Thyroid gland (tissue), 4 donors: ENCODE data around the gene SMDT1. TPM values are rescaled to one million over a fixed set of nuclear protein-coding genes. Genes with fewer than 3 reads are reported as not detected.

Source experiments
- DNase-seq, 2 donors: peaks; one replicate each; pipeline ENCODE4 v3.0.0-alpha.2; 2019
- H3K27ac ChIP-seq, 3 donors: fragments of 200-600 bp; sonication (generic); 1 replicate in 2 of 3; 2 replicates in 1 of 3; pipeline ENCODE4 v1.5.1; 2016 to 2019; ENCODE audit warnings: mild to moderate bottlenecking in 1 of 3, moderate library complexity in 1 of 3
- H3K27me3 ChIP-seq: fragments of 200-600 bp; sonication (generic); one replicate; pipeline ENCODE4 v1.5.1; 2019
- H3K36me3 ChIP-seq, 2 donors: fragments of 200-600 bp; sonication (generic); one replicate each; pipeline ENCODE4 v1.5.1; 2016 to 2019
- H3K4me1 ChIP-seq, 2 donors: fragments of 200-600 bp; sonication (generic); one replicate each; pipeline ENCODE4 v1.5.1; 2017 to 2019
- H3K4me3 ChIP-seq, 3 donors: fragments of 200-600 bp; sonication (generic); replicated peaks in 1 of 3; 1 replicate in 2 of 3; 2 replicates in 1 of 3; pipeline ENCODE4 v1.5.1; 2016; ENCODE audit warnings: mild to moderate bottlenecking in 1 of 3
- H3K9me3 ChIP-seq: fragments of 200-600 bp; sonication (generic); one replicate; pipeline ENCODE4 v1.5.1; 2017
- POLR2A ChIP-seq, 2 donors: fragments of 450-650 bp; IDR thresholded peaks; one replicate each; pipeline ENCODE4 v1.6.1; 2017; ENCODE audit warnings: antibody characterized with exemption in 2 of 2, mild to moderate bottlenecking in 2 of 2, moderate library complexity in 1 of 2
- WGBS, 2 donors: methylation state at CpG; one replicate each; pipeline ENCODE4 v1.1.5; 2017; 5-methylcytosine and 5-hydroxymethylcytosine counted together
- intact Hi-C: fragments of 100-400 bp; cut with DNase I; formaldehyde crosslinking; loops from one replicate; pipeline ENCODE4 v1.15.1; 2023
- total RNA-seq, 4 donors: library from RNA; depleted of rRNA; stranded (reverse); fragments of >200 nt; gene quantifications; one replicate each; pipeline ENCODE4 v1.2.3, GENCODE V29; 2016
- TF ChIP-seq, protein P1 (sequence below), 6 experiments: fragments of 200-600 bp in 3 of 6; fragments of 450-650 bp in 3 of 6; sonication (generic) in 3 of 6; IDR thresholded peaks; one replicate each; pipeline ENCODE4 v1.5.1; 2016 to 2019; ENCODE audit warnings: antibody characterized with exemption in 6 of 6, mild to moderate bottlenecking in 2 of 6, inconsistent platforms in 1 of 6, moderate library complexity in 1 of 6

SMDT1 gene, protein sequence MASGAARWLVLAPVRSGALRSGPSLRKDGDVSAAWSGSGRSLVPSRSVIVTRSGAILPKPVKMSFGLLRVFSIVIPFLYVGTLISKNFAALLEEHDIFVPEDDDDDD
- total RNA-seq = 10 to 100 TPM; 18.7 to 30.2 (median 22.0) TPM

DNA sequence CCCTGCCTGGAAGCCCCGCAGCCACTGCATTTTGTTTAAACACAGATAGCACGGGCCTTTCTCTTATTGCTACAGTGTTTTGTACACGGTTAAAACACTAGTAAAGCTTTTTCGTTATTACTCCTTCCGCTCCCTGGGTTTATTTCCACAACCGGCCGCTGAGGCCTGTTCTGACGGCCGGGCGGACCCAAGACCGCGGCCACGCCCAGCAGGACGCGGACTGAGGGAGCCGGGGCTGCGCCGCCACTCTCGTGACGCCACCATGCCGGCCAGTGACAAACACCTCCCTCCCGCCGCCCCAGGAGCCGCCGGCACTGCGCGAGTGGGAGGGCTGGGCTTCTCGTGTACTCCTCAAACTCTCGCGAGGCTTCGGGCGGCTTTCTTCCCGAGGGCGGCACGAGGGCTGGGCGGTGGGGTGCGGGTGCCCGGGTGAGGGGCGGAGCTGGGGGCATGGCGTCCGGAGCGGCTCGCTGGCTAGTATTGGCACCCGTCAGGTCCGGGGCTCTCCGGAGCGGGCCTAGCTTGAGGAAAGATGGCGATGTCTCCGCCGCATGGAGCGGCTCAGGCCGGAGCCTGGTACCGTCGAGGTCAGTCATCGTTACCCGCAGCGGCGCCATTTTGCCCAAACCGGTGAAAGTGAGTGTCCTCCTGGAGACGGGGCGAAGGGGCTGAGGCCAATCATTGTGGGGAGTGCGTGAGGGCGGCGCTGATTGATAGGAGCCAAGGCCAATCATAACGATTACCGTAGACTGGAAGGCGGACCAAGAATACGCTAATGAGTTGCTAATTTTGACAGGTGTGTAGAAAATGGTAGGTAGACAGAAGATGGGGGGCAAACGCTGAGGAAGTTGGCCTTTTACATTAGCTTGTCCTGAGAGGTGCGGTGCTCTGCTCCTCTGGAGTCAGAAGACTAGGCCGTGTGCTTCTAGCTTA is at the start of gene SMDT1:
Gene SMDT1, plus strand, starts transcription at position 382 of the 933 bp plus-strand sequence. Its CDS starts 69 bp downstream, at position 451.
- intact Hi-C loops = loop anchor here (10.0 kb wide), 1 partner anchor 125 kb away; the partner anchor contains the start of gene SMIM45
- peak within 1 kb of the TSS in 2 of 3 donors; percentile 32 to 60 for H3K4me3 ChIP-seq
- H3K36me3 ChIP-seq = peaks cover 0 to 18% of the 10 kb centered on the region in 2 donors
- peak within 1 kb of the TSS; percentile 96 to 99 (median 97) for H3K27ac ChIP-seq
- peaks cover 17 to 40% of the 10 kb centered on the region in 2 donors for H3K4me1 ChIP-seq
- H3K27me3 ChIP-seq = no peaks in the 10 kb centered on the region
- TF ChIP-seq, protein P1, sequence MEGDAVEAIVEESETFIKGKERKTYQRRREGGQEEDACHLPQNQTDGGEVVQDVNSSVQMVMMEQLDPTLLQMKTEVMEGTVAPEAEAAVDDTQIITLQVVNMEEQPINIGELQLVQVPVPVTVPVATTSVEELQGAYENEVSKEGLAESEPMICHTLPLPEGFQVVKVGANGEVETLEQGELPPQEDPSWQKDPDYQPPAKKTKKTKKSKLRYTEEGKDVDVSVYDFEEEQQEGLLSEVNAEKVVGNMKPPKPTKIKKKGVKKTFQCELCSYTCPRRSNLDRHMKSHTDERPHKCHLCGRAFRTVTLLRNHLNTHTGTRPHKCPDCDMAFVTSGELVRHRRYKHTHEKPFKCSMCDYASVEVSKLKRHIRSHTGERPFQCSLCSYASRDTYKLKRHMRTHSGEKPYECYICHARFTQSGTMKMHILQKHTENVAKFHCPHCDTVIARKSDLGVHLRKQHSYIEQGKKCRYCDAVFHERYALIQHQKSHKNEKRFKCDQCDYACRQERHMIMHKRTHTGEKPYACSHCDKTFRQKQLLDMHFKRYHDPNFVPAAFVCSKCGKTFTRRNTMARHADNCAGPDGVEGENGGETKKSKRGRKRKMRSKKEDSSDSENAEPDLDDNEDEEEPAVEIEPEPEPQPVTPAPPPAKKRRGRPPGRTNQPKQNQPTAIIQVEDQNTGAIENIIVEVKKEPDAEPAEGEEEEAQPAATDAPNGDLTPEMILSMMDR (IDR thresholded peaks at IDR 0.05) = no peak
- peak in 1 of 2 donors; percentile 93 for TF ChIP-seq POLR2A (IDR thresholded peaks at IDR 0.05)
- no peaks in the 10 kb centered on the region for H3K9me3 ChIP-seq
- WGBS, 2 donors = 0 to 3% methylated on average over 23 to 37 of the region's 71 CpGs
- peak; percentile 100 for DNase-seq

DNA sequence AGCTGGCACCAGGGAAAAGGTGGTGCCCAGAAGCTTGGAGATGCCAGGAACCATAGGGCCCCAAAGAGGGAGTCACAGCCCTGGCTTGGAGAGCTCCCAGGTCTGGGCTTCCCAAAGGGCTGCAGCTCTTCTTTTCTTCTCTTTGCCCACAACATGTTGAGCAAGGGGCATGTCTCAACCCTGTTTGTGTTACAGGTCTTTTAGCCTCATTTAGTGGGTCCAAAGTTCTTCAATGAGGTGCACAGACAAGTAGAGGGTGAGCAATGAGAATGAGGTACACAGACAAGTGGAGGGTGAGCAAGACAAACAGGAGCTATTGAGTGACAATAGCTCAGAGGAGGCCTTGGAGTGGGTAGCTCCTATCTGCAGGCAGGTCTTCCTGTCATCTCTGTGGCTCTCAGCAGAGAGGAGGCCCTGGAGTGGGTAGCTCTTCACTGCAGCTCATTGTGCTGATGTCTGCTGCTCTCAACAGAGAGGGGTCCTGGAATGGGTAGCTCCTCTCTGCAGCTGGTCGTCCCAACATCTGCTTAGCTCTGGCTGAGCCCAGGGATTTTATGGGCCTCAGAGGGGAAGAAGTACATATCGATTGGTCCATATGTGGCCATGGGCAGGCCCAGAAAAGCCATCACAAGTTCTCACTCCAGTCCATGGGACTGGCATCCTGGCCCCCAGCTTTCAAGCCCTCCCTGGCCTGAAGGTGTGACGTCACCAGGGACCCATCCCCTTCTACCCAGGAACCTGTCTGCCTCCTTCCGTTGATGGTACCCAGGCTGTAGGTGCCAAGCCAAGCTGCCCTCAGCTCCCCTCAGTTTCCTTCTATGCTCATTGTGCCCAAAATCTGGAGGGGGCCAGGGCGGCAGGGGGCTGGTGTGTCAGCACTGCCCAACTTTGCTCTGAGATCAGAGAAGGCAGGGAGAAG is 46.0 kb upstream of the SMDT1 start:
- intact Hi-C loops = no loop called here
- TF ChIP-seq, protein P1 (IDR thresholded peaks at IDR 0.05) = no peak
- no peak for TF ChIP-seq POLR2A (IDR thresholded peaks at IDR 0.05)

DNA sequence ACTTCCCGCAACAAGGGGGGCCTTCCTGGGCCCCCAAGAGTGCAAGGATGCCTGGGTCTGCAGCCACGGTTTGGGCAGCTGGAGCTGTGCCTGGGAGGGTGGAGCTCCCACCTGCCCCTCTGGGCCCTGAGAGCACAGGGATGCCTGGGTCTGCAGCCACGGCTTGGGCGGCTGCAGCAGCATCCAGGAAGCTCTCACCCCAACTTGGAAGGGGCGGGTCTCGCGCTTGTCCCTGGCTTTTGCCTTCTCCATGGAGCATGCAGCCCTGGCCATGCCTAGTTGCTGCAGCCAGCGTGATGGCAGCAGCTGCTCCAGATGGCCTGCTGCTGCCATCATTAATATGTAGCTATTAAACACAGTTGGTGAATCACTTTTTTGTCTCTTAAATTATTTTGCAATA is 44.2 kb upstream of the SMDT1 start:
- H3K4me3 ChIP-seq = no peak overlapping the region
- no peaks in the 10 kb centered on the region for H3K36me3 ChIP-seq
- H3K4me1 ChIP-seq = peaks cover 0 to 15% of the 10 kb centered on the region in 2 donors
- no peaks in the 10 kb centered on the region for H3K9me3 ChIP-seq
- no peak for DNase-seq
- no peaks in the 10 kb centered on the region for H3K27me3 ChIP-seq
- no peak overlapping the region for H3K27ac ChIP-seq
- intact Hi-C loops = no loop called here
- no peak for TF ChIP-seq POLR2A (IDR thresholded peaks at IDR 0.05)
- TF ChIP-seq, protein P1 (IDR thresholded peaks at IDR 0.05) = no peak
- 87 to 92% methylated on average over 6 to 8 of the region's 8 CpGs for WGBS, 2 donors

More for the DNA sequence above, 46.0 kb upstream of the SMDT1 start:
- Histone ChIP-seq H3K27ac (no peak overlapping the region), H3K36me3 (no peaks in the 10 kb centered on the region), H3K9me3 (no peaks in the 10 kb centered on the region), H3K27me3 (no peaks in the 10 kb centered on the region), H3K4me3 (no peak overlapping the region), H3K4me1 (peaks cover 0 to 15% of the 10 kb centered on the region in 2 donors)
- WGBS, 2 donors = 88 to 95% methylated on average over 3 to 4 of the region's 5 CpGs
- DNase-seq = no peak

DNA sequence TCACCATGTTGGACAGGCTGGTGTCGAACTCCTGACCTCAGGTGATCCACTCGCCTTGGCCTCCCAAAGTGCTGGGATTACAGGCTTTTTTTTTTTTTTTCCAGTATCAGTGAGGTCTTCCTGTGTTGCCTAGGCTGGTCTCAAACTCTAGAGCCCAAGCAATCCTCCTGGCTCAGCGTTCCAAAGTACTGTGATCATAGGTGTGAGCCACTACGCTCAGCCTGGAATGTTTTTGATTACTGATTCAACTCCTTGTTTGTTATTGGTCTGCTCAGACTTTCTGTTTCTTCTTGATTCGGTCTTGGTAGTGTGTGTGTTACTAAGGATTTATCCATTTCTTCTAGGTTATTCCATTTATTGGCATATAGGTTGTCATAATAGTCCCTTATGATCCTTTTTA is 40.2 kb upstream of the SMDT1 start:
- intact Hi-C loops = no loop called here
- Histone ChIP-seq H3K4me1 (no peaks in the 10 kb centered on the region), H3K36me3 (no peaks in the 10 kb centered on the region), H3K4me3 (no peak overlapping the region), H3K27ac (no peak overlapping the region), H3K9me3 (no peaks in the 10 kb centered on the region), H3K27me3 (no peaks in the 10 kb centered on the region)
- WGBS, 2 donors = 93 to 99% methylated on average over 5 of the region's 5 CpGs
- DNase-seq = no peak
- no peak for TF ChIP-seq POLR2A (IDR thresholded peaks at IDR 0.05)
- TF ChIP-seq, protein P1 (IDR thresholded peaks at IDR 0.05) = no peak
